HG03575 (cell line): ENCODE data around the gene FBXO31.

Experiments used
- ATAC-seq: cut with Tn5 transposase; IDR thresholded peaks from one replicate; pipeline ENCODE4 v1.9.1; 2021; ENCODE audit not compliant: unreplicated experiment, insufficient number of reproducible peaks, low FRiP score; ENCODE audit errors: extremely low read depth

The FBXO31 gene

GRCh38 chr16:87306516-87306915 is 77.1 kb downstream of the FBXO31 start:
- no peak for ATAC-seq

DNA sequence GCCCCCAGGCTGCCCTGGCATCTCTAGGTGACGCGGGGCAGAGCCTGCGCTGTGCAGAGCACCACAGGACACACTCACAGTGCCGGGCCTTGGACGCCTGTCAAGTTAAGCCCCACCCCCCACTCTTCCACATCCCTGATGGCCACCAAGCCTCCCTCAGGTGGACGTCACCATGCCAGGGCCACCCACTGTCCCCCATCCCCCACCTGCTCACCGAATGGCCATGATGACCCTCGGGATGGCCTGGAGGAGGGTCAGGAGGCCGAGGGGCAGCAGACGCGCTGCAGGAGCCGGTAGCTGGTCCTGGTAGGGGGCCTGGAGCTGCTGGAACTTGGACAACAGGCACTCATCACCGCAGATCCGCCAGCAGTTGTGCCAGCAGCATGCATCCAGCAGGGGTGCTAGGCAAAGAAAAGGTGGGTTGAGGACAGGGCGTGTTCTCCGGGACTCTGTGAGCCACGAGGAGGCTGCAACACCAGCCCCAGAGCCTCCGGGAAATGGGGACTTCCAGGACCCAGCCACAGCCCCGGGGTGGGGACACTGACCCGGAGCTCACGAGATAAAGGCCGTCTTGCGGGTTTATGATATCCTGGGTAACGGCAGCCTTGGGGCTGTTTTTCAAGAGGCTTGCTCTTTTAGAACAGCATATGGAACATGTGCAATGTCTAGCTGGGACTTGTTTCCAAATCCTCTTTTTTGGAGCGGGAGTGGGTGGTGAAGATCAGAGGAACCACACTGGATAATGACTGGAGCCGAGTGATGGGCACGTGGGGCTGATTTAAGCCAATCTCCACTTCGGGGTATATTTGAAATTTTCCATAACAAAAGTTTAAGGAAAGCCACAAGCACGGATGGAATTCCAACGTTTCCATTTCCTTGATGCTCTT is 77.8 kb downstream of the FBXO31 start:
- ATAC-seq = no peak

- no peak for ATAC-seq
Measured at GRCh38 chr16:87304951-87305350, 78.6 kb downstream of the FBXO31 start.

DNA sequence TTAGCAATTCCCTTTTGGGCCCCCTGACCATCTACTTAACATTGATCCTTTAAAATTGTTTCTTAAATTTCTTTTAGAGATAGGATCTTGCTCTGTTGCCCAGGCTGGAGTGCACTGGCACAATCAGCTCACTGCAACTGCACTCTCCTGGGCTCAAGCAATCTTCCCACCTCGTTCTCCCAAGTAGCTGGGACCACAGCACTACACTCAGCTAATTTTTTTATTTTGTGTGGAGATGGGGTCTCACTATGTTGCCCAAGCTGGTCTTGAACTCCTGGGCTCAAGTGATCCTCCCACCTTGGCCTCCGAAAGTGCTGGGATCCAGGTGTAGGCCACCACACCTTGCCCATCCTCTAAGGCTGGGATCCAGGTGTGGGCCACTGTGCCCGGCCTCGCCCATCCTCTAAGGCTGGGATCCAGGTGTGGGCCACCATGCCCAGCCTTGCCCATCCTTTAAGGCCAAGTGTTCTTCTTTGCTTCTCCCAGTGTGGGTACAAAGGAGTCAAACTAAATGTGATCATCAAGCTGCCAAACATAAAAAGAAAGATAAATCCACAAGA is 79.5 kb downstream of the FBXO31 start:
- no peak for ATAC-seq

- no peak for ATAC-seq
Measured at GRCh38 chr16:87303431-87303930, 80.1 kb downstream of the FBXO31 start.

DNA sequence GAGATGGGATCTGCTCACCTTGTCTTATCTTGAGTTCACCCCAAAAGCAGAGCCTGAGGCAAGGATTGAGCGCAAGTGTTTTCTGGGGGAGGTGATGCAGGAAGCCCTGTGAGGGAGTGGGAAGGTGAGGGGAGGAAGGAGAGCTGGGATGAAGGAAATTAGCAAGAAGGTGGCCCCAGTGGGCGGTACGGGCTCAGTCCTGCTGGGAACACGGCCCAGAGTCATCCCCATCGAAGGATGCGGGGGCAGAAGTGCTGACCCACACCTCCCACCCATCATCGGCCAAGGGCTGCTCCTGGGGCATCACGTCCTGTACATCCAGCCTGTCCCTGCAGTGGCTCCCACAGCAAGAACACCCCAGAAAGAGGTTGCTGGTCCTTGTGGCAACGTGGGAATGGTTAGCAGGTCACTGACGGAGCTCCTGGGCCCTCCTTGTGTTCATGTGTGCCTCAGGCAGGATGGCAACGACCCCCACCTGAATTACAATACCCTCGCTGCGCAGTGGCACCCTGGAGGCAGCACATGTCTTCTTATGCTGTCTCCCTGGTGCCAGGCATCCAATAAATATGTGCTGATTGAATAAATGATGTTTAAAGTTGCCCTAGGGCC is 84.6 kb downstream of the FBXO31 start:
- ATAC-seq = no peak

GRCh38 chr16:87297918-87298631 is 85.5 kb downstream of the FBXO31 start:
- ATAC-seq = no peak

GRCh38 chr16:87297407-87297806 is 86.2 kb downstream of the FBXO31 start:
- no peak for ATAC-seq

DNA sequence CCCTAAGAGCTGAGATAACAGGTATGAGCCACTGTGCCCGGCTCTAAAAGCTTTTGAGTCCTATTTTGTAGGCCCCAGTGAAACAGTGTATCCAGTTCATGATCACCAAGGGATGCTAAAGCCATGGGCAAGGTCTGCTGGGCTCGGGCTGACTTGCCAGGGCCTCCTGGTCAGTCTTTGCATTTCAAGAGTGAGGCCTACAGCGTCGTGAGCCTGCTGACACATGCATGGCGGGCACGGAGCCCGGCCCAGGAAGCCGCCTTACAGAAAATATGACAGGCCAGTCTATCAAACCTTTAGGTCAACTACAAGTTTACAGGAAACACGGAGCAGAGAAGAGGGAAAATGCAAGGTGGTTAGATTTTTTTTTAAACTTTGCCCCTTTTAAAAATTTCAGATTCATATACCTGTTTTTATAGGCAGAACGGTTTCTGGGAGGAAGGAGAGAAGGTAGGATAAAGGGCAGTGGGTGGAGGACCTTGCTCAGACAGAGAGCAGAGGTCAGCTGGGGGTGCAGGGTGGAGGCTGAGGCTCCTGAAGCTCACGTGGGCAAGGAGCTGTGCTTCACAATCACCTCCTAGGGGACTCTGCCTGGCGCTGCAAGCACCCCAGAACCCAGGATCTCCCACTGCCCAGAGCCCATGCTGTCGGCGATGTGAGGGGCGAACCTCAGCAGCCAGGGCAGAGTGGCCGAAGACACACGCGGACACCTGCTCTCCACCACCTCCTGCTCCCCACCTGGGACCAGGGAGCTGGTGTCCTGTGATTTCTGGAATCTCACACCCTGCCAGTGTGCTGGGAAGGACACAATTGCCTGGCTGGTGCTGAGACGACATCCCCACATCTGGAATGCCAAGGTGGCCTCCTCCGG is 87.7 kb downstream of the FBXO31 start:
- no peak for ATAC-seq

- no peak for ATAC-seq
Measured at GRCh38 chr16:87295259-87295658, 88.3 kb downstream of the FBXO31 start.

DNA sequence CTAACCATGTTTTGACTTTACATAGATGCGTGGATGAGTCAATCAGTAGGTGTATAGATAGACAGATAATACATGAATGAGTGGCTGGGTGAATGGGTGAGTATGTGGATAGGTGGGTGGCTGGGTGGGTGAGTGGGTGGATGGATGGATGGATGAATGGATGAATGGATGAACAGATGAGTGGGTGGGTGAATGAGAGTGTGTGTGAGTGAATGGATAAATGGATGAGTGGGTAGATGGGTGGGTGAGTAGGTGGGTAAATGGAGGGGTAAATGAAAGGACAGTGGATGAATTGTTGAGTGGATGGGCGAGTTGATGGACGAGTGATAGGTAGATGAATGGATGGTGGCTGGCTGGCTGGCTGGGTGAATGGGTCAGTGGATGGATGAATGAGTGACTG is 89.6 kb downstream of the FBXO31 start:
- ATAC-seq = no peak

- ATAC-seq = no peak
Measured at GRCh38 chr16:87291944-87292343, 91.6 kb downstream of the FBXO31 start.

DNA sequence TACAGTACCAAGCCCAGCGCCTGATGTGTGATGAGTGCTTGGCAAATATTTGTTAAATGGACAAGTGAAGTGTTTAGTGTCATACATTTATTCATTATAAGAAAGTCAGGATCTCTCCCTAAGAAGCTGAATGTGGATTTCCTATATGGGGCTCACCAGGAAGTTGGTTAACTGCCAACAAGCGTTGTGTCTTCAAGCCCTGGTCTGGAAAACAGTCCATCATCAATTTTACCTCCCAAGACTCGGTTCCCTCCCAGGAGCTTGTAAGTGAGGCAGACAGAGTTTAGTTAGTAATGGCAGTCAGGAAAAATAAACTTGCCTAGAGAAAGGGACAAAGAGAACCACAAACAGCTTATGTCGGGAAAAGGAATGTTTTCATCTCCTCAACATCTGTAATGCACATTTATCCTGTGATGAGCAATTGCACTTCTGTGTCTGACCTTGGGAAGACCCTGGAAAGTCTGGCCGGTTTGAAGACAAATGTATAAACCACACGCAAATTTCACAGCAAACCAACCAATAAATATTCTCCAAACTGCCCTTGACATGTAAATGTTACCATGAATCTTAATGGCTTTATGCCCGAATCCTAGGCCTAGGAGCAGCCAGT is 94.7 kb downstream of the FBXO31 start:
- no peak for ATAC-seq

GRCh38 chr16:87286839-87287626 is 96.5 kb downstream of the FBXO31 start:
- no peak for ATAC-seq

DNA sequence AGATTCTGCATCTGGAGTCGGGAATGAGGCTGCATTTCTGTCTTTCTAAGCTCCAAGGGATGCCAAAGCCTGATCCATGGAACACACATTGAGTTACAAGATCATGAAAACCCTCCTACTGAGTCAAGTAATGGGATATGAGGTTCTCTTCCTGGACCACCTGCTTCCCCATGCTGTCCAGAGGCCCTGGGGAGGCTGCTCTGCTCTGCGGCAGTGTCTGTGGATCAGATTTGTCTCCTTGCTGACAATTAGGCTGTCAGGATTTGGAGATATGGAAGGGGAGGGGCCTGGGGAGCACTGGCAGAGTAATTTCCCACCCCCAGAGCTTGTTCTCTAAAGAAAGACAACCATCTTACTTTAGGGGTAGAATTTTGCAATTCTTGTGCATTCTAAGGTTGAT is 99.4 kb downstream of the FBXO31 start:
- ATAC-seq = no peak

GRCh38 chr16:87279094-87279658 is 104.4 kb downstream of the FBXO31 start:
- ATAC-seq = no peak
